Panc1 (cell line): ENCODE measurements around the gene ARID5B.
A peak's percentile ranks its signal among the peaks of the same experiment; 100 is the strongest.

ENCODE experiments used
- CTCF ChIP-seq: fragments of 450-650 bp; IDR thresholded peaks from 2 replicates; pipeline ENCODE4 v1.5.1; 2017; ENCODE audit warnings: mild to moderate bottlenecking
- REST ChIP-seq, 2 experiments: IDR thresholded peaks; 2 replicates each; pipeline ENCODE4 v1.6.1; 2011 to 2012; ENCODE audit warnings: low read depth in 2 of 2, control low read depth in 1 of 2, low read length in 1 of 2, mild to moderate bottlenecking in 1 of 2, moderate library complexity in 1 of 2; ENCODE audit not compliant: insufficient read depth in 1 of 2
- SIN3A ChIP-seq: IDR thresholded peaks from 2 replicates; pipeline ENCODE4 v1.6.1; 2012; ENCODE audit warnings: low read depth, mild to moderate bottlenecking, low read length, moderate library complexity, borderline replicate concordance; ENCODE audit not compliant: insufficient read depth
- TCF7L2 ChIP-seq: IDR thresholded peaks from 2 replicates; pipeline ENCODE4 v1.6.1; 2011; ENCODE audit warnings: mild to moderate bottlenecking, low read depth, low read length, inconsistent platforms

GRCh38 chr10:61995220-61995503, 93.7 kb downstream of the ARID5B start:
- TF ChIP-seq CTCF: no peak
- TF ChIP-seq TCF7L2: no peak
- 0 out of 4 replicates have a peak, but pooled peaks of 1 of the 2 experiments have one; percentile 4 for TF ChIP-seq REST (IDR thresholded peaks at IDR 0.05; ENCODE audit: insufficient read depth in 1 of 2, low read depth in 2 of 2, low read length in 1 of 2)
- no peak for TF ChIP-seq SIN3A
